ENCODE measurements around the gene UBE2E2.

DNA sequence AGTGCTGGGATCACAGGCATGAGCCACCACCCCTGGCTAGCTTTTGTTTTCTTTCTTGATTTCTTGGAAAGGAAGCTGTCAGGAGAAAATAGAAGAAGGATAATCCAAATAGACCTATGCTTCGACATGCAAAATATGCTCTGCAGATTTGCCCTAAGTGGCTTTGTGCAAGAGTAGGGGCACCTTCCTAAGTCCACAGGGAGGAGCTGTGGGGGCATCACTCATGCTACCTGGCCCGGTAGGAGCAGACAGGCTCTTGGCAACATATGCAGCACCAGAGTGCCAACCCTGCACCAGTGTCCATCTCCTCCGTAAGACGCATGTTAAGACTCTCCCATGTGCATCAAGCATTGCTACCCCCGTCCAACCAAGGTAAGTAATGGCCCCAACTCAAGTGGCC is 411.9 kb downstream of the UBE2E2 start:
- no peak for TF ChIP-seq YY1 (IDR thresholded peaks at IDR 0.05; ENCODE audit: insufficient read depth, insufficient read length)
- no peak for TF ChIP-seq ZNF274 (IDR thresholded peaks at IDR 0.05; ENCODE audit: low read depth, low read length)
- TF ChIP-seq SUZ12 (IDR thresholded peaks at IDR 0.05; ENCODE audit: extremely low read depth, insufficient read depth, insufficient read length): no peak

Data from NT2/D1 (cell line).